ENCODE results near the gene TMCO4. TPM values are rescaled to one million over a fixed set of nuclear protein-coding genes. Genes with fewer than 3 reads are reported as not detected.

Gene TMCO4
- total and polyA plus RNA-seq, 2 of the 4 experiments (the other 2 are of a cell fraction), result 7.3 to 8.6 TPM

DNA sequence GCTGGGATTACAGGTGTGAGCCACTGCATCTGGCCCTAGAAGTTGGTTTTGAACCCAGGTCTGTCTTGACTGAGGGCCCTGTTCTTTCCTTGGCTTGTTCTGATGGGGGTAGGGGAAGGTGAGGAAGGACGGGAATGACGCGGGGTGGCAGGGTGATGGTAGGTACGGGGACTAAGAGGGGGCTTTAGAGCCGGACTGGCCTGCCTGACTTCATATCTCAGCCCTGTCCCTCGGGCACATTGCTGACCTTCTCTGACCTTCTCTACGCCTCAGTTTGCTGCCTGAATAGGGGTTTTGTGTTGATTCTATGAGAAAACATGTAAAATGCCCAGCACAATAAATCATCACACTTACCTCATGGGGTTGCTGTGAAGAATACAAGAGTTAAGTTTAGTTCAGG, 8.6 kb upstream of the TMCO4 start:
- BruUV-seq (replicated peaks), result no TSS peak

More for the DNA sequence above, 8.6 kb upstream of the TMCO4 start:
- no peak for ATAC-seq (ENCODE audit: low read depth)
- no peak for DNase-seq
- Histone ChIP-seq H2BK120ac (ENCODE audit: low read depth, low read length) (no peak overlapping the region), H2AK9ac (replicated peaks; ENCODE audit: low read depth, low read length, poor library complexity) (no peak overlapping the region), H4K8ac (ENCODE audit: low read depth in 2 of 2, low read length in 2 of 2) (no peak overlapping the region), H2BK20ac (ENCODE audit: low read depth, low read length) (no peak overlapping the region), H3K4me1 (ENCODE audit: control insufficient read depth, insufficient read depth, low read length) (no peaks in the 10 kb centered on the region), H3K4me3 (ENCODE audit: insufficient read depth, low read depth, low read length) (no peak overlapping the region), H2BK15ac (ENCODE audit: low read depth, low read length) (no peak overlapping the region), H3K4ac (ENCODE audit: low read depth, low read length) (no peak overlapping the region), H3K79me1 (ENCODE audit: low read depth in 1 of 2, low read length in 2 of 2) (no peaks in the 10 kb centered on the region), H4K5ac (ENCODE audit: low read depth, low read length) (no peak overlapping the region), H3K56ac (ENCODE audit: extremely low read depth, insufficient read depth, low read length) (no peak overlapping the region), H3K4me2 (ENCODE audit: low read depth, low read length) (no peak overlapping the region), H2BK5ac (ENCODE audit: low read depth, low read length, poor library complexity, severe bottlenecking) (no peak overlapping the region), H4K20me1 (ENCODE audit: insufficient read depth, low read length) (0 out of 2 replicates have a peak, but pooled peaks cover 3% of the 10 kb centered on the region), H3K9me1 (ENCODE audit: insufficient read depth, low read length) (no peaks in the 10 kb centered on the region), H3K27ac (ENCODE audit: insufficient read depth, low read length) (no peak overlapping the region), H3K9me3 (ENCODE audit: control insufficient read depth, insufficient read depth, low read length) (no peaks in the 10 kb centered on the region), H3K27me3 (ENCODE audit: control insufficient read depth, insufficient read depth, low read length) (peaks cover 11% of the 10 kb centered on the region), H3K14ac (replicated peaks; ENCODE audit: low read depth, low read length) (no peak overlapping the region), H3K18ac (ENCODE audit: low read depth, low read length) (no peak overlapping the region), H3K9ac (ENCODE audit: low read depth, low read length) (no peak overlapping the region), H2AK5ac (ENCODE audit: low read depth, low read length) (no peak overlapping the region), H3K23ac (ENCODE audit: low read depth, low read length) (no peak overlapping the region), H4K91ac (ENCODE audit: insufficient read depth, low read depth, low read length) (no peak overlapping the region), H3K36me3 (ENCODE audit: control insufficient read depth, insufficient read depth, low read length) (no peaks in the 10 kb centered on the region), H2AFZ (replicated peaks; ENCODE audit: low read length, poor library complexity) (no peak overlapping the region)
- in situ Hi-C loops (cut with MboI; ENCODE audit: low sequenced_read_pairs) (no loop called here), dilution Hi-C loops (cut with HindIII; ENCODE audit: low sequenced_read_pairs, unreplicated experiment) (no loop called here), intact Hi-C loops (cut with micrococcal nuclease) (no loop called here)
- CTCF ChIA-PET, result interaction anchor here (1.2 kb wide), 1 partner anchor 85 kb away, joined by 3 read pairs; no protein-coding TSS in a partner anchor
- WGBS, 2 experiments (ENCODE audit: extremely low coverage in 2 of 2, insufficient read length in 1 of 2), result 85% methylated on average over 4 of the region's 7 CpGs; no CpG with 5 or more reads in 1 of the 2 experiments
- TF ChIP-seq MAZ (IDR thresholded peaks at IDR 0.05; ENCODE audit: borderline replicate concordance, low read depth, low read length) (no peak), NFE2L2 (IDR thresholded peaks at IDR 0.05; ENCODE audit: low read depth, low read length) (no peak), CEBPB (IDR thresholded peaks at IDR 0.05; ENCODE audit: low read depth, low read length) (no peak), POLR2A (IDR thresholded peaks at IDR 0.05; ENCODE audit: low read depth, low read length) (no peak), MAFK (IDR thresholded peaks at IDR 0.05; ENCODE audit: low read depth, low read length) (no peak), MXI1 (IDR thresholded peaks at IDR 0.05; ENCODE audit: borderline replicate concordance, low read depth, low read length) (no peak), BHLHE40 (IDR thresholded peaks at IDR 0.05; ENCODE audit: low read depth, low read length) (no peak), FOS (IDR thresholded peaks at IDR 0.05; ENCODE audit: low read depth, low read length) (no peak)
- TF ChIP-seq, protein P1, sequence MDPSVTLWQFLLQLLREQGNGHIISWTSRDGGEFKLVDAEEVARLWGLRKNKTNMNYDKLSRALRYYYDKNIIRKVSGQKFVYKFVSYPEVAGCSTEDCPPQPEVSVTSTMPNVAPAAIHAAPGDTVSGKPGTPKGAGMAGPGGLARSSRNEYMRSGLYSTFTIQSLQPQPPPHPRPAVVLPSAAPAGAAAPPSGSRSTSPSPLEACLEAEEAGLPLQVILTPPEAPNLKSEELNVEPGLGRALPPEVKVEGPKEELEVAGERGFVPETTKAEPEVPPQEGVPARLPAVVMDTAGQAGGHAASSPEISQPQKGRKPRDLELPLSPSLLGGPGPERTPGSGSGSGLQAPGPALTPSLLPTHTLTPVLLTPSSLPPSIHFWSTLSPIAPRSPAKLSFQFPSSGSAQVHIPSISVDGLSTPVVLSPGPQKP (IDR thresholded peaks at IDR 0.05; ENCODE audit: borderline replicate concordance, low read depth, low read length), result no peak
- POLR2A ChIA-PET (ENCODE audit: unreplicated experiment), result no interaction called here
